ENCODE results near the gene TTYH3. TPM values are rescaled to one million over a fixed set of nuclear protein-coding genes. Genes with fewer than 3 reads are reported as not detected.
A peak's percentile ranks its signal among the peaks of the same experiment; 100 is the strongest.

The TTYH3 gene
- total and polyA plus RNA-seq, 2 of the 13 experiments (the other 11 are each of a cell fraction or from before 2014, with no cell fraction given), result 26.3 to 50.0 TPM

- TF ChIP-seq BATF2 (CRISPR knock-in tag; IDR thresholded peaks at IDR 0.05) (no peak), TBX3 (IDR thresholded peaks at IDR 0.05; ENCODE audit: borderline replicate concordance) (no peak), STAG1 (CRISPR knock-in tag; IDR thresholded peaks at IDR 0.05) (peak; percentile 17; the same call in 1 of the 2 replicates), ATF1 (CRISPR knock-in tag; IDR thresholded peaks at IDR 0.05) (no peak), ZNF331 (CRISPR knock-in tag; IDR thresholded peaks at IDR 0.05) (0 out of 2 replicates have a peak, but pooled peaks have one; percentile 32), ZNF350 (CRISPR knock-in tag; IDR thresholded peaks at IDR 0.05; ENCODE audit: borderline replicate concordance, low read depth) (peak; percentile 80; the same call in 1 of the 2 replicates), ZFP62 (CRISPR knock-in tag; IDR thresholded peaks at IDR 0.05) (no peak), TOE1 (CRISPR knock-in tag; IDR thresholded peaks at IDR 0.05) (no peak), TBL1XR1 (IDR thresholded peaks at IDR 0.05; ENCODE audit: borderline replicate concordance, low read length, partially characterized antibody) (no peak), NFKBIZ (CRISPR knock-in tag; IDR thresholded peaks at IDR 0.05) (0 out of 2 replicates have a peak, but pooled peaks have one; percentile 36), MNT (IDR thresholded peaks at IDR 0.05) (no peak), PRDM10 (CRISPR knock-in tag; IDR thresholded peaks at IDR 0.05; ENCODE audit: low read depth) (no peak), ZMAT3 (CRISPR knock-in tag; conservative IDR thresholded peaks at IDR 0.05) (peak; percentile 96), SIN3A (IDR thresholded peaks at IDR 0.05; ENCODE audit: borderline replicate concordance, low read depth, low read length) (0 out of 2 replicates have a peak, but pooled peaks have one; percentile 40), SP4 (CRISPR knock-in tag; IDR thresholded peaks at IDR 0.05) (no peak), SYNCRIP (IDR thresholded peaks at IDR 0.05; ENCODE audit: insufficient read depth, low read depth, low read length) (no peak), SMC3 (IDR thresholded peaks at IDR 0.05; ENCODE audit: low read length) (no peak), SMAD3 (CRISPR knock-in tag; IDR thresholded peaks at IDR 0.05) (0 out of 2 replicates have a peak, but pooled peaks have one; percentile 31), ZNF780A (CRISPR knock-in tag; IDR thresholded peaks at IDR 0.05) (0 out of 2 replicates have a peak, but pooled peaks have one; percentile 37), ZNF136 (CRISPR knock-in tag; IDR thresholded peaks at IDR 0.05; ENCODE audit: low read depth) (no peak)
Observed at GRCh38 chr7:2622869-2623697, 8.7 kb upstream of the TTYH3 start (continued).

Measured in HepG2 (cell line).